Prostate gland (tissue), 2 donors: ENCODE measurements around the gene PLEK. TPM values are rescaled to one million over a fixed set of nuclear protein-coding genes. Genes with fewer than 3 reads are reported as not detected.

Source experiments
- DNase-seq: peaks from one replicate; pipeline ENCODE4 v3.0.0-alpha.2; 2019; ENCODE audit warnings: low spot score
- H3K27ac ChIP-seq, 2 donors: fragments of 200-600 bp; sonication (generic); 2 replicates each; pipeline ENCODE4 v1.5.1; 2017 to 2019
- H3K27me3 ChIP-seq: fragments of 200-600 bp; sonication (generic); replicated peaks from 2 replicates; pipeline ENCODE4 v1.5.1; 2019; ENCODE audit not compliant: insufficient read depth
- H3K36me3 ChIP-seq, 2 donors: fragments of 200-600 bp; sonication (generic); 1 replicate in 1 of 2; 2 replicates in 1 of 2; pipeline versions ENCODE4 v1.5.1 to v1.8.1; 2017 to 2019
- H3K4me1 ChIP-seq: fragments of 200-600 bp; sonication (generic); replicated peaks from 2 replicates; pipeline ENCODE4 v1.5.1; 2019
- H3K4me3 ChIP-seq, 2 donors: fragments of 200-600 bp; sonication (generic); 2 replicates each; pipeline ENCODE4 v1.5.1; 2017 to 2019
- H3K9me3 ChIP-seq: fragments of 200-600 bp; sonication (generic); 2 replicates; pipeline ENCODE4 v1.5.1; 2017
- CTCF ChIP-seq, 4 experiments: fragments of 200-600 bp in 2 of 4; fragments of 450-650 bp in 2 of 4; sonication (generic) in 2 of 4; IDR thresholded peaks; 1 replicate in 3 of 4; 2 replicates in 1 of 4; pipeline ENCODE4 v1.5.1; 2016 to 2019; ENCODE audit warnings: antibody characterized with exemption in 4 of 4, mild to moderate bottlenecking in 2 of 4, moderate library complexity in 2 of 4
- POLR2A ChIP-seq: fragments of 450-650 bp; IDR thresholded peaks from one replicate; pipeline ENCODE4 v1.6.1; 2016; ENCODE audit warnings: antibody characterized with exemption, mild to moderate bottlenecking
- POLR2AphosphoS5 ChIP-seq: sonication (generic); formaldehyde crosslinking; IDR thresholded peaks from one replicate; pipeline ENCODE4 v1.6.1; 2017; ENCODE audit warnings: antibody characterized with exemption
- WGBS: methylation state at CpG from one replicate; pipeline ENCODE4 v1.1.5; 2018; 5-methylcytosine and 5-hydroxymethylcytosine counted together
- intact Hi-C: fragments of 100-400 bp; cut with DNase I; formaldehyde crosslinking; loops from one replicate; pipeline ENCODE4 v1.14.2; 2022
- total RNA-seq, 2 donors: library from RNA; depleted of rRNA; stranded (reverse); fragments of >200 nt; gene quantifications; one replicate each; pipeline ENCODE4 v1.1.0, GENCODE V29; 2016

Gene PLEK
- total RNA-seq, 2 donors from 2014 or later = 0.59 to 2.1 TPM

- Histone ChIP-seq H3K4me1 (no peaks in the 10 kb centered on the region), H3K4me3 (peak within 1 kb of the TSS; percentile 40 to 48), H3K27me3 (no peaks in the 10 kb centered on the region), H3K36me3 (no peaks in the 10 kb centered on the region), H3K27ac (peak within 1 kb of the TSS; percentile 69 to 77), H3K9me3 (no peaks in the 10 kb centered on the region)
- TF ChIP-seq CTCF (IDR thresholded peaks at IDR 0.05) (no peak), POLR2AphosphoS5 (peak; percentile 8)
- no peak for DNase-seq
- intact Hi-C loops = no loop called here
- WGBS = under 1% methylated on average over 34 of the region's 64 CpGs
These were observed 45.5 kb upstream of the PLEK start, which contains the start of gene CNRIP1 for GRCh38 chr2:68319398-68320117. Gene CNRIP1, minus strand, starts transcription at chr2:68319949. Its CDS starts 549 bp downstream, at chr2:68319400.

- intact Hi-C loops = no loop called here
- 7% methylated on average over 11 of the region's 11 CpGs for WGBS
- Histone ChIP-seq H3K36me3 (no peaks in the 10 kb centered on the region), H3K27me3 (no peaks in the 10 kb centered on the region), H3K9me3 (no peaks in the 10 kb centered on the region), H3K27ac (peak overlapping the region; percentile 69 to 77), H3K4me3 (peak overlapping the region; percentile 40 to 48), H3K4me1 (no peaks in the 10 kb centered on the region)
- TF ChIP-seq POLR2AphosphoS5 (peak; percentile 0), CTCF (IDR thresholded peaks at IDR 0.05) (no peak), POLR2A (no peak)
- DNase-seq = no peak
These were observed 44.9 kb upstream of the PLEK start for GRCh38 chr2:68320118-68320641.

- WGBS = 82% methylated on average over 3 of the region's 3 CpGs
These were observed 40.0 kb upstream of the PLEK start for GRCh38 chr2:68325056-68325455.

GRCh38 chr2:68328901-68329300, 36.2 kb upstream of the PLEK start:
- Histone ChIP-seq H3K27ac (no peak overlapping the region), H3K36me3 (no peaks in the 10 kb centered on the region), H3K4me1 (no peaks in the 10 kb centered on the region), H3K27me3 (no peaks in the 10 kb centered on the region), H3K4me3 (no peak overlapping the region), H3K9me3 (no peaks in the 10 kb centered on the region)
- TF ChIP-seq CTCF (IDR thresholded peaks at IDR 0.05) (no peak), POLR2A (no peak), POLR2AphosphoS5 (no peak)
- no peak for DNase-seq
- 82% methylated on average over 5 of the region's 5 CpGs for WGBS
- intact Hi-C loops = no loop called here

More at GRCh38 chr2:68325056-68325455, 40.0 kb upstream of the PLEK start:
- no peaks in the 10 kb centered on the region for H3K27me3 ChIP-seq
- DNase-seq = no peak
- no peaks in the 10 kb centered on the region for H3K4me1 ChIP-seq
- no peaks in the 10 kb centered on the region for H3K36me3 ChIP-seq
- TF ChIP-seq POLR2A = no peak
- no peak for TF ChIP-seq CTCF (IDR thresholded peaks at IDR 0.05)
- no peak for TF ChIP-seq POLR2AphosphoS5
- H3K9me3 ChIP-seq = no peaks in the 10 kb centered on the region
- intact Hi-C loops = no loop called here
- H3K4me3 ChIP-seq = no peak overlapping the region
- H3K27ac ChIP-seq = no peak overlapping the region

GRCh38 chr2:68330691-68331090, 34.4 kb upstream of the PLEK start:
- Histone ChIP-seq H3K36me3 (no peaks in the 10 kb centered on the region), H3K9me3 (no peaks in the 10 kb centered on the region), H3K27me3 (no peaks in the 10 kb centered on the region), H3K4me3 (no peak overlapping the region), H3K27ac (no peak overlapping the region), H3K4me1 (no peaks in the 10 kb centered on the region)
- intact Hi-C loops = no loop called here
- WGBS = 46% methylated on average over 2 of the region's 2 CpGs
- no peak for DNase-seq
- TF ChIP-seq POLR2AphosphoS5 (no peak), POLR2A (no peak), CTCF (IDR thresholded peaks at IDR 0.05) (no peak)
